GM19025 (cell line): ENCODE measurements around the gene C2CD2.
A peak's percentile ranks its signal among the peaks of the same experiment; 100 is the strongest.
"Not testable (repeated sequence)": the region's sequence is repeated elsewhere in the genome, so short reads cannot be mapped to it uniquely, and the experiment has no call there.

ENCODE experiments used
- ATAC-seq: cut with Tn5 transposase; IDR thresholded peaks from one replicate; pipeline ENCODE4 v1.9.1; 2021; ENCODE audit warnings: mild to moderate bottlenecking, low read depth, moderate library complexity; ENCODE audit not compliant: unreplicated experiment

Gene C2CD2

GRCh38 chr21:41953831-41954653 is at the start of gene C2CD2:
Gene C2CD2 (minus strand): TSS chr21:41954018. CDS start chr21:41953648, 370 bp downstream.
- peak; percentile 58 for ATAC-seq

GRCh38 chr21:42003051-42003461 is 49.2 kb upstream of the C2CD2 start:
- no peak for ATAC-seq

- ATAC-seq = peak; percentile 77
These were observed 48.7 kb upstream of the C2CD2 start for GRCh38 chr21:42002421-42002958.

GRCh38 chr21:42001781-42002180 is 48.0 kb upstream of the C2CD2 start:
- no peak for ATAC-seq

GRCh38 chr21:42000908-42001307 is 47.1 kb upstream of the C2CD2 start:
- no peak for ATAC-seq

- ATAC-seq = no peak
These were observed 43.8 kb upstream of the C2CD2 start for GRCh38 chr21:41997657-41998056.

- ATAC-seq = no peak
These were observed 41.8 kb upstream of the C2CD2 start for GRCh38 chr21:41995577-41995976.

- ATAC-seq = not testable (repeated sequence)
These were observed 40.8 kb upstream of the C2CD2 start for GRCh38 chr21:41994613-41995012.

GRCh38 chr21:41993744-41994143 is 39.9 kb upstream of the C2CD2 start:
- no peak for ATAC-seq

- ATAC-seq = no peak
These were observed 38.8 kb upstream of the C2CD2 start for GRCh38 chr21:41992576-41992975.

- ATAC-seq = no peak
These were observed 37.8 kb upstream of the C2CD2 start for GRCh38 chr21:41991659-41992058.

- no peak for ATAC-seq
These were observed 35.9 kb upstream of the C2CD2 start for GRCh38 chr21:41989698-41990097.

- ATAC-seq = no peak
These were observed 33.5 kb upstream of the C2CD2 start for GRCh38 chr21:41987310-41987709.

GRCh38 chr21:41985662-41986416 is 32.0 kb upstream of the C2CD2 start:
- ATAC-seq = no peak

- no peak for ATAC-seq
These were observed 29.4 kb upstream of the C2CD2 start for GRCh38 chr21:41983229-41983628.

- no peak for ATAC-seq
These were observed 26.7 kb upstream of the C2CD2 start for GRCh38 chr21:41980561-41980960.

- no peak for ATAC-seq
These were observed 26.0 kb upstream of the C2CD2 start for GRCh38 chr21:41979751-41980369.

- ATAC-seq = no peak
These were observed 25.5 kb upstream of the C2CD2 start for GRCh38 chr21:41979335-41979734.

- ATAC-seq = no peak
These were observed 23.5 kb upstream of the C2CD2 start for GRCh38 chr21:41977034-41977950.

- no peak for ATAC-seq
These were observed 22.8 kb upstream of the C2CD2 start for GRCh38 chr21:41976611-41977010.
